ENCODE data around the gene KLF14.
"Not testable (repeated sequence)": the region's sequence is repeated elsewhere in the genome, so short reads cannot be mapped to it uniquely, and the experiment has no call there.

The KLF14 gene

GRCh38 chr7:130719541-130719940, 14.5 kb downstream of the KLF14 start:
- DNase-seq (ENCODE audit: low read depth) = no peak

DNA sequence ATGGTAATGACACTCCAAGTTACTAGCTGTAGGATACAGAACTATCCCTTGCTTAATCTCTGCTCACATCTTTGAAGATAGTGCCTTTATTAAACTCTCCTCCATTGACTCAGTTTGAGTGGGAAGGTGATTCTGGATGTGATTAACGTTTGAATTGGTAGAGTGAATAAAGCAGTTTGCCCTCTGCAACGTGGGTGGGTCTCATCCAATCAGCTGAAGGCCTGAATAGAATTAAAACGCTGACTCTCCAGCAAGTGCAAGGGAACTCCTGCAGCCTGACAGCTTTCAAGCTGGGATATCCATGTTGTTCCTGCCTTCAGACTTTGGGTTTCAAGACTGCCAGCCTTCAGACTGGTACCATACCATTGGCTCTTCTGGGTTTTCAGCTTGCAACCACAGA, 21.6 kb downstream of the KLF14 start:
- no peak for DNase-seq (ENCODE audit: low read depth)

DNA sequence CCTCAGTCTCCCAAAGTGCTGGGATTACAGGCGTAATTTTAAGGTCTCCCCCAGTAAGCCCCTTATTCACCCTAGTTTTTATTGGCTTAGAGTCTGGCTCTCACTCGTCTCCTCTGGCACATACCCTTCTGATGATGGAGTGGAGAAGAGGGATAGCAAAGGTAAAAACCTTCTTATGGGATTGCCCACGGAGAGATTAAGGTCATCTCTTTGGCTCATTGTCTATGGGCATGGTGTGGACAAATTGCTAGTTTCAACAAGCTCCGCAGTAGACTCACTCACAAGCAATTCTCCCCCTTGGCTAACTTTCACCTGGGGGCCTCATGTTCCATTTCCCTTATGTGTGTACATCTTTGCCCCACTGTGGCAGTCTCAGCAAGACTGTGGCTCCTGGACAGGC, 25.2 kb downstream of the KLF14 start:
- no peak for DNase-seq (ENCODE audit: low read depth)

DNA sequence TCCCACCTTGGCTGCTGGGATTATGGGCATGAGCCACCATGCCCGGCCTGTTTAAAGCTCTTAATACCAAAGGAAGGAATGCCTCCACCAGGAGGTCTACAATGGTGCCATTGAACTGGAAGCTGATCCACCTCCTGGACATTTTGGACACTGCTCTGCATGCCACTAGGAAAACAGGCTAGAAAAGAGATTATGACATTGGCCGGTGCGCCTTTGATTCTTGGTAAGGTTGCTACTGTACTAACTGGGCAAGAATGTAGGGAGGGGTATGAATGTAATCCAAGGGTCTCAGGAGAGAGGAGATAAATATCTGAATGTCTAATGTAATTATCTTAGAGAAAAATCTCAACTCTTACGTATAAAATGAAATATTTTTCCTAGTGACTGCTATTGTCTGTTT, 26.0 kb downstream of the KLF14 start:
- DNase-seq (ENCODE audit: low read depth) = no peak

- no peak for DNase-seq (ENCODE audit: low read depth)
Measured at GRCh38 chr7:130703851-130704250, 30.2 kb downstream of the KLF14 start.

DNA sequence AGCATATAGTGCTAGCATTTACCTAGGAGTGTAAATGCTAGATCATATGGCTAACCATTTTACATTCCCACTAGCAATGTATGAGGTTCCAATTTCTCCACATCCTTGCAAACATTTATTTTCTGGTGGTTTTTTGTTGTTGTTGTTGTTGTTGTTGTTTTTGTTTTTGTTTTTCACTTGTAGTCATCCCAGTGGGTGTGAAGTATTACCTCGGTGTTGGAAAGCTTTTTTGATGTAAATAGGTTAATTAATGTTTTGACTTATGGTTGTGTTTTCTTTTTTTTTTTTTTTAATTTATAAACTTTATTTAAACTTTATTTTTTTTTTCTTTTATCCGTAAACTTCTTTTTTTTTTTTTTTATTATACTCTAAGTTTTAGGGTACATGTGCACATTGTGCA, 32.4 kb downstream of the KLF14 start:
- no peak for DNase-seq (ENCODE audit: low read depth)

DNA sequence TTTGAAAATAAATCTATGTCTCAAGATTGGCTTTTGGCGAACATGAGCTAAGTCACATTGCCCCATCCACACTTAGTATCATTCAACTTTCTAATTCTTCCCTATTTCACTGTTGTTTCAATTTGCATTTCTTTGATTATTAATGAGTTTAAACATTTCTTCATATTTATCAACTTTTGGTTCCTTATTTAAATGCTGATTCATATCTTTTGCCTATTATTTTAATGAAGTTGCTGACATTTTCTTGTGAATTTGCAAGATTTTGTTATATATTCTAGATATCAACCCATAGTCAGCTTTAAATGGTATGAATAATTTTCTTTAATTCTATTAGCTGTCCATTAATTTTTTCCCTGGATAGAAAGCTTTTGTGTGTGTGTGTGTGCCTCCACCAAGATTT, 33.2 kb downstream of the KLF14 start:
- no peak for DNase-seq (ENCODE audit: low read depth)

- DNase-seq (ENCODE audit: low read depth) = no peak
Measured at GRCh38 chr7:130699686-130700085, 34.3 kb downstream of the KLF14 start.

- no peak for DNase-seq (ENCODE audit: low read depth)
Measured at GRCh38 chr7:130697820-130698219, 36.2 kb downstream of the KLF14 start.

DNA sequence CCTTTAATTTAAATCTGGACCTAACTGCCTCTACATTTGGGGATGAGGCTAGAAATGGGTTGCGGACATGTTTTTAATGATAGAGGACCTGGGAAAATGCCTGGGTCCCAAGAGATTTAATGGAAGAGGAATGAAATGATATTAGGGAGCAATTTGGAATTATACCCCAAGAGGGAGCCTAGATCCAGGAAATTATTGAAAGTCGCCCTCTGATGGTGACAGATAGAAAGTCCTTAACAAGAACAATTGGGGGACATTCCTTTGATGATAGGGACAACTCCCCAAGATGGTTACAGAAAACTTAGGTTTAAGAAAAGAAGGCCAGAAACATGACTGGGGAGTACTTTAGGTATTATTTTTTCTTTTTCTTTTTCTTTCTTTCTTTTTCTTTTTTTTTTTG, 38.2 kb downstream of the KLF14 start:
- no peak for DNase-seq (ENCODE audit: low read depth)

DNA sequence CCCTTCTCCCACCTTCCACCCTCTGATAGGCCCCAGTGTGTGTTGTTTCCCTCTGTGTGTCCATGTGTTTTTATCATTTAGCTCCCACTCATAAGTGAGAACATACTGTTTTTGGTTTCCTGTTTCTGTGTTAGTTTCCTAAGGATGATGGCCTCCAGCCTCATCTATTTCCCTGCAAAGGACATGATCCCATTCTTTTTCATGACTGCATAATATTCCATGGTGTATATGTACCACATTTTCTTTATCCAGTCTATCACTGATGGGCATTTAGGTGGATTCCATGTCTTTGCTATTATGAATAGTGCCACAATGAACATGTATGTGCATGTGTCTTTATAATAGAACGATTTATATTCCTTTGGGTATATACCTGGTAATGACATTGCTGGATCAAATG, 41.6 kb downstream of the KLF14 start:
- DNase-seq (ENCODE audit: low read depth) = not testable (repeated sequence)

DNA sequence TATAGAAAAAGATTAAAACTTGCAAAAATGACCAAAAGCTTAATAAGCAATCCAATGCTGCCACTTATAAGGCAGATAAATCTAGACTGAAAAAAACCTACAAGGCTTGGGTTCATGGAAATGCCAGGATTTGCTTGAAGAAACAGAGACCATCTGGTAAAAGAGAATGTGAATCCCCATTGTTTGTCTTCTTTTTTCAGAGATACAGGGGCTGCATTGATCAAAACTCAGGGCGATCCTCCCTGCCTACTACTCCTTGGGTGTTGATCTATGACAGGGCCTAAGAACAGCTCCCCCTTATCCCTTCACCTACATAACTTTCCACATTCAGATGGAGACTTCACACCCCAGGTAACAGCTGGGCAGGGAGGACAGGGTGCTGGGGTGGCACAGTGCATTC, 44.3 kb downstream of the KLF14 start:
- no peak for DNase-seq (ENCODE audit: low read depth)

DNA sequence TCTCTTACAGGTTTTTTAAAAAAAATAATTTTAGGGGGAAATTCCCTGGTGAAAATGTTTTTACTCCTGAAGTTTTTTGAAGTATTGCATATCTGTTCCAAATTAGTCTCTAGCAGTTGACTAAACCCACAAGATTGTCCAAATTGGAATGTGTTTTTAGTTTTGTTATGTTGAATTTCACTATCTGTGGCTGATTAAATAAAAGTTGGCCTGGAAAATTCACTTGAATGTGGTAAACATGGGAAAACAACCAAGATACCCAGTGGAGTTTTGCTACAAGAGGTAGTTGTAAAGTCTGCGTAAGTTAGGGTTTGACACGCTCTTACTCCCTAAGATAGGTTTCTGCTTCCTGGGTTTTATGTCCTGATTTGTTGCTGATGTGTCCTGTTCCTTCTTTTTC, 51.0 kb downstream of the KLF14 start:
- no peak for DNase-seq (ENCODE audit: low read depth)
